WTC11 (cell line): ENCODE results near the gene CTDSPL. TPM values are rescaled to one million over a fixed set of nuclear protein-coding genes. Genes with fewer than 3 reads are reported as not detected.

Experiments used
- ATAC-seq: fragments of 200-7000 bp; cut with Tn5 transposase; 2 replicates; pipeline ENCODE4 v1.10.0; 2021; ENCODE audit warnings: mild to moderate bottlenecking, moderate library complexity
- CTCF ChIA-PET: fragments of 300-600 bp; sonication (Branson Sonifier 250); formaldehyde crosslinking; loops from one replicate; lab custom pipeline; 2021; ENCODE audit warnings: antibody characterized with exemption; lab: Charles Lee
- POLR2A ChIA-PET: fragments of 350-600 bp; sonication (Branson Sonifier 250); formaldehyde crosslinking; loops from one replicate; lab custom pipeline; 2021; ENCODE audit warnings: antibody characterized with exemption; lab: Charles Lee
- DNase-seq: peaks from one replicate; pipeline ENCODE4 v3.0.0; 2021; ENCODE audit warnings: low spot score
- H3K27ac Mint-ChIP-seq: 2 replicates; pipeline ENCODE4 v1.8.0; 2021; ENCODE audit warnings: mixed read lengths
- H3K27me3 Mint-ChIP-seq: 2 replicates; pipeline ENCODE4 v1.8.0; 2021; ENCODE audit warnings: low read depth, mild to moderate bottlenecking, moderate library complexity, mixed read lengths
- H3K36me3 Mint-ChIP-seq: 2 replicates; pipeline ENCODE4 v1.8.0; 2021; ENCODE audit warnings: mixed read lengths
- H3K4me1 Mint-ChIP-seq: 2 replicates; pipeline ENCODE4 v1.8.0; 2022; ENCODE audit warnings: mixed read lengths
- H3K4me3 Mint-ChIP-seq: 2 replicates; pipeline ENCODE4 v1.8.0; 2021; ENCODE audit warnings: mild to moderate bottlenecking, moderate library complexity, mixed read lengths
- H3K9me3 Mint-ChIP-seq: 2 replicates; pipeline ENCODE4 v1.8.0; 2021; ENCODE audit warnings: mixed read lengths
- CREB1 ChIP-seq: sonication (generic); formaldehyde crosslinking; IDR thresholded peaks from 2 replicates; pipeline ENCODE4 v1.8.0; 2023; ENCODE audit warnings: mild to moderate bottlenecking, missing genetic modification reagents
- CREM ChIP-seq: sonication (generic); formaldehyde crosslinking; IDR thresholded peaks from 2 replicates; pipeline ENCODE4 v1.8.1; 2022; ENCODE audit warnings: mild to moderate bottlenecking, missing genetic modification reagents, moderate library complexity
- ESRRA ChIP-seq: sonication (generic); formaldehyde crosslinking; IDR thresholded peaks from 2 replicates; pipeline ENCODE4 v1.8.1; 2022; ENCODE audit warnings: mild to moderate bottlenecking, missing genetic modification reagents, borderline replicate concordance
- NFYB ChIP-seq: sonication (generic); formaldehyde crosslinking; conservative IDR thresholded peaks from 2 replicates; pipeline ENCODE4 v1.8.0; 2022; ENCODE audit warnings: low read depth, missing genetic modification reagents
- NR2C2 ChIP-seq: sonication (generic); formaldehyde crosslinking; IDR thresholded peaks from 2 replicates; pipeline ENCODE4 v1.8.0; 2022; ENCODE audit warnings: mild to moderate bottlenecking, missing genetic modification reagents
- NR3C1 ChIP-seq: sonication (generic); formaldehyde crosslinking; conservative IDR thresholded peaks from 2 replicates; pipeline ENCODE4 v1.8.1; 2023; ENCODE audit warnings: low read depth, mild to moderate bottlenecking, missing genetic modification reagents
- TEAD4 ChIP-seq: sonication (generic); formaldehyde crosslinking; IDR thresholded peaks from 2 replicates; pipeline ENCODE4 v1.8.0; 2022; ENCODE audit warnings: mild to moderate bottlenecking, missing genetic modification reagents
- ZNF138 ChIP-seq: sonication (generic); formaldehyde crosslinking; conservative IDR thresholded peaks from 2 replicates; pipeline ENCODE4 v1.8.1; 2022; ENCODE audit warnings: mild to moderate bottlenecking, moderate library complexity, missing genetic modification reagents
- ZNF263 ChIP-seq: sonication (generic); formaldehyde crosslinking; IDR thresholded peaks from 2 replicates; pipeline ENCODE4 v1.8.1; 2022; ENCODE audit warnings: low read depth, mild to moderate bottlenecking, moderate library complexity, missing genetic modification reagents
- ZNF396 ChIP-seq: fragments of 250-450 bp; sonication (Bioruptor Pico); IDR thresholded peaks from 2 replicates; pipeline ENCODE4 v1.8.0; 2021; ENCODE audit warnings: mild to moderate bottlenecking, moderate library complexity, borderline replicate concordance
- total RNA-seq: library from RNA; stranded (reverse); gene quantifications from 3 replicates; pipeline ENCODE4 v1.2.3, GENCODE V29; 2021
- TF ChIP-seq, protein P1 (sequence below): sonication (generic); formaldehyde crosslinking; IDR thresholded peaks from 2 replicates; pipeline ENCODE4 v1.8.0; 2022; ENCODE audit warnings: mild to moderate bottlenecking, missing genetic modification reagents
- TF ChIP-seq, protein P2 (sequence below): fragments of 250-450 bp; sonication (Bioruptor Pico); conservative IDR thresholded peaks from 2 replicates; pipeline ENCODE4 v1.9.0; 2021; ENCODE audit warnings: mild to moderate bottlenecking
- TF ChIP-seq, protein P3 (sequence below): sonication (generic); formaldehyde crosslinking; IDR thresholded peaks from 2 replicates; pipeline ENCODE4 v1.8.0; 2022; ENCODE audit warnings: mild to moderate bottlenecking, missing genetic modification reagents
- TF ChIP-seq, protein P4 (sequence below): fragments of 250-450 bp; sonication (Bioruptor Pico); IDR thresholded peaks from 2 replicates; pipeline ENCODE4 v2.1.2; 2022; ENCODE audit warnings: mild to moderate bottlenecking, moderate library complexity
- TF ChIP-seq, protein P5 (sequence below): sonication (generic); formaldehyde crosslinking; IDR thresholded peaks from 2 replicates; pipeline ENCODE4 v1.8.1; 2023; ENCODE audit warnings: mild to moderate bottlenecking, missing genetic modification reagents, moderate library complexity
- TF ChIP-seq, protein P6 (sequence below): sonication (generic); formaldehyde crosslinking; IDR thresholded peaks from 2 replicates; pipeline ENCODE4 v1.8.0; 2023; ENCODE audit warnings: missing genetic modification reagents, mild to moderate bottlenecking, borderline replicate concordance

Gene CTDSPL
- total RNA-seq, 1 experiment from 2014 or later, result 41.2 TPM

DNA sequence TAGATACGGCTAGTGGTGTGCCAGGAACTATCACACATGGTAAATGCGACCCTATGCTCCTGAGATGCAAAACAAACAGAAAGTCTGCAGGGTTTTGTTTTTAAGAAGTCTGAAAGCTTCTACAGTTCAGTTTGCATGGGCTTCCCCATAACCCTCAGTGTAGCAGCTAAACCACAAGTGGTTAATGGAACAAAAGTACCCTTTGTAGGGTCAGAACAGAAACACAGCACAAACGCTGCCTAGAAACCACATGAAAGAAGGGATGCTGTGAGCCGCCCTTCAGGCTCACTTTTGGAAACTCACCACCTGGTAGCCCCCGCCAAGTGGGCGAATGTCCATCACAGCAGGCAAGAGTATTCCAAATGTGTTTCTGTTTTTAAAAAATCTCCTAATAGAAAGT, 46.2 kb downstream of the CTDSPL start:
- no peaks in the 10 kb centered on the region for H3K36me3 Mint-ChIP-seq
- DNase-seq (no peak), ATAC-seq (no peak)
- POLR2A ChIA-PET, result no interaction called here
- H3K9me3 Mint-ChIP-seq, result no peaks in the 10 kb centered on the region
- H3K4me3 Mint-ChIP-seq, result no peak overlapping the region
- no peaks in the 10 kb centered on the region for H3K27me3 Mint-ChIP-seq
- no peak overlapping the region for H3K27ac Mint-ChIP-seq
- CTCF ChIA-PET, result no interaction called here
- no peak for TF ChIP-seq ZNF138 (CRISPR knock-in tag)
- no peak for TF ChIP-seq CREM (CRISPR knock-in tag)
- TF ChIP-seq, protein P1, sequence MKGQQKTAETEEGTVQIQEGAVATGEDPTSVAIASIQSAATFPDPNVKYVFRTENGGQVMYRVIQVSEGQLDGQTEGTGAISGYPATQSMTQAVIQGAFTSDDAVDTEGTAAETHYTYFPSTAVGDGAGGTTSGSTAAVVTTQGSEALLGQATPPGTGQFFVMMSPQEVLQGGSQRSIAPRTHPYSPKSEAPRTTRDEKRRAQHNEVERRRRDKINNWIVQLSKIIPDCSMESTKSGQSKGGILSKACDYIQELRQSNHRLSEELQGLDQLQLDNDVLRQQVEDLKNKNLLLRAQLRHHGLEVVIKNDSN, result no peak
- TF ChIP-seq ESRRA (CRISPR knock-in tag), result no peak
- no peak for TF ChIP-seq CREB1 (CRISPR knock-in tag)
- TF ChIP-seq, protein P2, sequence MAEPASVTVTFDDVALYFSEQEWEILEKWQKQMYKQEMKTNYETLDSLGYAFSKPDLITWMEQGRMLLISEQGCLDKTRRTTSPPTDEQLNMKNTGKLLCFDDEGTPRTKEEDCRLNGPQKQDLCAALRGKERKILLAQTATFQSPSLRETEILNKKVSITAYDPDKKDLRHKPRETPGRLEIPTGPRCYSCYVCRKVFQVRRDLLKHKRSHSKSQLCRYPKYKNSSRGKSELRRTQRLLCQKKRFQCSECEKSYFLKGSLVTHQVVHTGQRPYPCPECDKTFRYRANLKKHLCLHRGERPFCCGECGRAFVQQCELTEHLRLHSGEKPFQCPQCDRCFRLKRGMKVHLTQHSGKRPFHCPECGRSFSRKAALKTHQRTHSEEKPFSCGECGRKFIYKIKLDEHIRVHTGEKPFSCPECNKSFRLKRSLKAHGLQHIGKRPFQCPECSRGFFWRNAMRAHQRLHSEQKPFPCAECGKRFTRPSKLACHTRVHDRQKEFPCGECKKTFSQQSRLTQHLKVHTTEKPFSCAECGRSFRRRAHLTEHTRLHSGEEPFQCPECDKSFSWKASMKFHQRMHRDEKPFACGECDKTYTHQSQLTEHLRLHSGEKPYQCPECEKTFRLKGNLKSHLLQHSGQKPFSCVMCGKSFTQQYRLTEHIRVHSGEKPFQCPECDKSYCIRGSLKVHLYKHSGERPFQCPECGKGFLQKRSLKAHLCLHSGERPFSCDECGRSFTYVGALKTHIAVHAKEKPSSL (CRISPR knock-in tag), result no peak
- TF ChIP-seq ZNF396 (CRISPR knock-in tag), result no peak
- TF ChIP-seq, protein P3, sequence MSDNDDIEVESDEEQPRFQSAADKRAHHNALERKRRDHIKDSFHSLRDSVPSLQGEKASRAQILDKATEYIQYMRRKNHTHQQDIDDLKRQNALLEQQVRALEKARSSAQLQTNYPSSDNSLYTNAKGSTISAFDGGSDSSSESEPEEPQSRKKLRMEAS (CRISPR knock-in tag), result no peak
- TF ChIP-seq TEAD4 (CRISPR knock-in tag), result no peak
- TF ChIP-seq, protein P4, sequence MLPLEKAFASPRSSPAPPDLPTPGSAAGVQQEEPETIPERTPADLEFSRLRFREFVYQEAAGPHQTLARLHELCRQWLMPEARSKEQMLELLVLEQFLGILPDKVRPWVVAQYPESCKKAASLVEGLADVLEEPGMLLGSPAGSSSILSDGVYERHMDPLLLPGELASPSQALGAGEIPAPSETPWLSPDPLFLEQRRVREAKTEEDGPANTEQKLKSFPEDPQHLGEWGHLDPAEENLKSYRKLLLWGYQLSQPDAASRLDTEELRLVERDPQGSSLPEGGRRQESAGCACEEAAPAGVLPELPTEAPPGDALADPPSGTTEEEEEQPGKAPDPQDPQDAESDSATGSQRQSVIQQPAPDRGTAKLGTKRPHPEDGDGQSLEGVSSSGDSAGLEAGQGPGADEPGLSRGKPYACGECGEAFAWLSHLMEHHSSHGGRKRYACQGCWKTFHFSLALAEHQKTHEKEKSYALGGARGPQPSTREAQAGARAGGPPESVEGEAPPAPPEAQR (CRISPR knock-in tag), result no peak
- TF ChIP-seq, protein P5, sequence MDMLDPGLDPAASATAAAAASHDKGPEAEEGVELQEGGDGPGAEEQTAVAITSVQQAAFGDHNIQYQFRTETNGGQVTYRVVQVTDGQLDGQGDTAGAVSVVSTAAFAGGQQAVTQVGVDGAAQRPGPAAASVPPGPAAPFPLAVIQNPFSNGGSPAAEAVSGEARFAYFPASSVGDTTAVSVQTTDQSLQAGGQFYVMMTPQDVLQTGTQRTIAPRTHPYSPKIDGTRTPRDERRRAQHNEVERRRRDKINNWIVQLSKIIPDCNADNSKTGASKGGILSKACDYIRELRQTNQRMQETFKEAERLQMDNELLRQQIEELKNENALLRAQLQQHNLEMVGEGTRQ (CRISPR knock-in tag), result no peak
- H3K4me1 Mint-ChIP-seq, result peaks cover 33% of the 10 kb centered on the region

DNA sequence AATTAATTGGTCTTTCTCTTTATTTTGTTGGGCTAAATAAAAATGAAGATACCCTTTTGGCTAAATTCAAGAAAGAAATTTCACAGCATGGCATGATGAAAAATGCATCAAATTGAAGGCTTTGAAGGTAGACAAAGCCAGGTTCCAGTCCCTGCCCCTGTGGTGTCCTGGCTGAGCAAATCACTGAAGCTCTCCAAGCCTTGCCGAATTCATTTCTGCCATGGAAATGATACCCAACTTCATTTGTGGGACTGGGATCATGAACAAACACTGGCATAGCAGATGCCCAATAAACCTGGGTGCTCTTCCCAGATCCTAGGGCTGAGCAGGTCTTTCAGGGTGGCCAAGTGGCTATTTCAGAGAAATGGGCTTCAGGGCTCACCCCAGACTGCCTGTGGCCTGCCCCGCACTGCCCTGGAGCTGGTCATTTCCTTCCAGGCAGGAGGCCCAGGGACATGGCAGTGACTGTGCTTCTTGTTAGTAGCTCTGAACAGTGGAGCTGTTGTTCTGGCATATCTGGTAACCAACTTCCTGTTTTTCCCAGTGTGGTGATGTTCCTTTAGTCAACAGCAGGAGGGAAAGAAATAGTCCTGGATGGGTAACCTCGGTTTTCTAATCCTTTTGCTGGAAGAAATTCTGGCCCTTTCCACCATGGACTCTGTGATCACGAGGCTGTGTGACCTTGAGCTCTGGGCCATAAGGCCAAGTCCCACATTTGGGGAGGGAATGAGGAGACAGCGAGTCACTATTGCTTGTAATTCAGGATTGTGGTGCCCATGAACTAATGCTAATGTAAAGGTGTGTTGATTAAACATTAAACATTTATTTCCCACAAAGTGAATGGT, 47.6 kb downstream of the CTDSPL start:
- Mint-ChIP-seq H3K4me1 (peaks cover 29% of the 10 kb centered on the region), H3K27ac (no peak overlapping the region), H3K9me3 (no peaks in the 10 kb centered on the region), H3K4me3 (no peak overlapping the region), H3K27me3 (no peaks in the 10 kb centered on the region), H3K36me3 (no peaks in the 10 kb centered on the region)
- CTCF ChIA-PET, result interaction anchor here (1.2 to 1.4 kb wide), 3 partner anchors 54 to 65 kb away, joined by 3 to 7 read pairs (median 5); no protein-coding TSS in a partner anchor
- POLR2A ChIA-PET, result no interaction called here
- ATAC-seq, result no peak
- DNase-seq, result no peak
- TF ChIP-seq NR3C1 (CRISPR knock-in tag), result no peak
- no peak for TF ChIP-seq NFYB
- TF ChIP-seq, protein P6, sequence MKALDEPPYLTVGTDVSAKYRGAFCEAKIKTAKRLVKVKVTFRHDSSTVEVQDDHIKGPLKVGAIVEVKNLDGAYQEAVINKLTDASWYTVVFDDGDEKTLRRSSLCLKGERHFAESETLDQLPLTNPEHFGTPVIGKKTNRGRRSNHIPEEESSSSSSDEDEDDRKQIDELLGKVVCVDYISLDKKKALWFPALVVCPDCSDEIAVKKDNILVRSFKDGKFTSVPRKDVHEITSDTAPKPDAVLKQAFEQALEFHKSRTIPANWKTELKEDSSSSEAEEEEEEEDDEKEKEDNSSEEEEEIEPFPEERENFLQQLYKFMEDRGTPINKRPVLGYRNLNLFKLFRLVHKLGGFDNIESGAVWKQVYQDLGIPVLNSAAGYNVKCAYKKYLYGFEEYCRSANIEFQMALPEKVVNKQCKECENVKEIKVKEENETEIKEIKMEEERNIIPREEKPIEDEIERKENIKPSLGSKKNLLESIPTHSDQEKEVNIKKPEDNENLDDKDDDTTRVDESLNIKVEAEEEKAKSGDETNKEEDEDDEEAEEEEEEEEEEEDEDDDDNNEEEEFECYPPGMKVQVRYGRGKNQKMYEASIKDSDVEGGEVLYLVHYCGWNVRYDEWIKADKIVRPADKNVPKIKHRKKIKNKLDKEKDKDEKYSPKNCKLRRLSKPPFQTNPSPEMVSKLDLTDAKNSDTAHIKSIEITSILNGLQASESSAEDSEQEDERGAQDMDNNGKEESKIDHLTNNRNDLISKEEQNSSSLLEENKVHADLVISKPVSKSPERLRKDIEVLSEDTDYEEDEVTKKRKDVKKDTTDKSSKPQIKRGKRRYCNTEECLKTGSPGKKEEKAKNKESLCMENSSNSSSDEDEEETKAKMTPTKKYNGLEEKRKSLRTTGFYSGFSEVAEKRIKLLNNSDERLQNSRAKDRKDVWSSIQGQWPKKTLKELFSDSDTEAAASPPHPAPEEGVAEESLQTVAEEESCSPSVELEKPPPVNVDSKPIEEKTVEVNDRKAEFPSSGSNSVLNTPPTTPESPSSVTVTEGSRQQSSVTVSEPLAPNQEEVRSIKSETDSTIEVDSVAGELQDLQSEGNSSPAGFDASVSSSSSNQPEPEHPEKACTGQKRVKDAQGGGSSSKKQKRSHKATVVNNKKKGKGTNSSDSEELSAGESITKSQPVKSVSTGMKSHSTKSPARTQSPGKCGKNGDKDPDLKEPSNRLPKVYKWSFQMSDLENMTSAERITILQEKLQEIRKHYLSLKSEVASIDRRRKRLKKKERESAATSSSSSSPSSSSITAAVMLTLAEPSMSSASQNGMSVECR (CRISPR knock-in tag), result no peak
- no peak for TF ChIP-seq ZNF263 (CRISPR knock-in tag)
- no peak for TF ChIP-seq NR2C2 (CRISPR knock-in tag)
- no peak for TF ChIP-seq CREB1 (CRISPR knock-in tag)
